Measurements from ENCODE around the gene PEAR1. TPM values are rescaled to one million over a fixed set of nuclear protein-coding genes. Genes with fewer than 3 reads are reported as not detected.
A peak's percentile ranks its signal among the peaks of the same experiment; 100 is the strongest.

The PEAR1 gene
- total and polyA plus RNA-seq, 9 donors: 4.3 to 21.2 (median 13.4) TPM

DNA sequence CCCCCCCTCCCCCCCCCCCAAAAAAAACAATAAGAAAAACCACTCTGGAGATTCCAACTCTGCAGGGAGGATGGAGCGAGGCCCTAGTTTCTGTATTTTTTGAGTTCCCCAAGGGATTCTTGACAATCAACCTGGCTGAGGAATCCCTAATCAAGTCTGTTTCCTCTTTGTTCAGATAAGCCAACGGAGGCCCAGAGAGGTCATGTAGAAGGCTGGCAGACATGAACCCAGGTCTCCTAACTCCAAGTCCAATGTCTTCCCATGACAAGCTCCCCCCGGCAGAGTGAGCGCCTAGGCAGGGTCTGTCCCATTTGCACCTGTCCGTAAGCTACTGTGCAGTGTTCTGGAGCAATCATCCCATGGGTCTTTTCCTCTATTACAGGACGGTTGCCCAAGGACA is 66.4 kb downstream of the PEAR1 start:
- Histone ChIP-seq H3K36me3 (no peaks in the 10 kb centered on the region), H3K27ac (no peak overlapping the region), H3K4me3 (no peak overlapping the region), H3K9me3 (no peaks in the 10 kb centered on the region), H3K4me1 (ENCODE audit: insufficient read depth) (no peaks in the 10 kb centered on the region), H3K27me3 (no peaks in the 10 kb centered on the region)
- DNase-seq: no peak
- TF ChIP-seq POLR2A (IDR thresholded peaks at IDR 0.05): no peak
- no peak for TF ChIP-seq EP300 (IDR thresholded peaks at IDR 0.05)
- TF ChIP-seq, protein P1, sequence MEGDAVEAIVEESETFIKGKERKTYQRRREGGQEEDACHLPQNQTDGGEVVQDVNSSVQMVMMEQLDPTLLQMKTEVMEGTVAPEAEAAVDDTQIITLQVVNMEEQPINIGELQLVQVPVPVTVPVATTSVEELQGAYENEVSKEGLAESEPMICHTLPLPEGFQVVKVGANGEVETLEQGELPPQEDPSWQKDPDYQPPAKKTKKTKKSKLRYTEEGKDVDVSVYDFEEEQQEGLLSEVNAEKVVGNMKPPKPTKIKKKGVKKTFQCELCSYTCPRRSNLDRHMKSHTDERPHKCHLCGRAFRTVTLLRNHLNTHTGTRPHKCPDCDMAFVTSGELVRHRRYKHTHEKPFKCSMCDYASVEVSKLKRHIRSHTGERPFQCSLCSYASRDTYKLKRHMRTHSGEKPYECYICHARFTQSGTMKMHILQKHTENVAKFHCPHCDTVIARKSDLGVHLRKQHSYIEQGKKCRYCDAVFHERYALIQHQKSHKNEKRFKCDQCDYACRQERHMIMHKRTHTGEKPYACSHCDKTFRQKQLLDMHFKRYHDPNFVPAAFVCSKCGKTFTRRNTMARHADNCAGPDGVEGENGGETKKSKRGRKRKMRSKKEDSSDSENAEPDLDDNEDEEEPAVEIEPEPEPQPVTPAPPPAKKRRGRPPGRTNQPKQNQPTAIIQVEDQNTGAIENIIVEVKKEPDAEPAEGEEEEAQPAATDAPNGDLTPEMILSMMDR (IDR thresholded peaks at IDR 0.05): no peak
- intact Hi-C loops (cut with DNase I): no loop called here
- 90 to 93% (median 93%) methylated on average over 6 of the region's 6 CpGs for WGBS, 3 donors

DNA sequence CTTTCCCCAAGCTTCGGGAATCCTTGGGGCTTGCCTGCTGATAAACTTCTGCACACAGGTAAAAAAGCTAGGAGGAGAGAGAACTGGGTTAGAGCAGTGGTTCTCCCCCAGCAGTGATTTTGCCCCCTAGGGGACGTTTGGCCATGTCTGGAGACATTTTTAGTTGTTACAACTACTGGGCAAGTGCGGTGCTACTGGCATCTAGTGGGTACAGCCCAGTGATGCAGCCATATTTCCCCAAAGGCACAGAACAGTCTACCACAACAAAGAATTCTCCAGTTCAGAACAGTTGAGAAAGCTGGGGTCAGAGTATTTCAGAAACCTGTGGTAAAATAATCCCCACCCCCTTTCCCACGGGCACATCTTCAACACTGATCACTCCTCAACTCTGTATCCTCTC is 68.2 kb downstream of the PEAR1 start:
- intact Hi-C loops (cut with DNase I): no loop called here
- Histone ChIP-seq H3K27ac (no peak overlapping the region), H3K9me3 (no peaks in the 10 kb centered on the region), H3K36me3 (no peaks in the 10 kb centered on the region), H3K4me3 (no peak overlapping the region), H3K4me1 (ENCODE audit: insufficient read depth) (no peaks in the 10 kb centered on the region), H3K27me3 (no peaks in the 10 kb centered on the region)
- TF ChIP-seq POLR2A (IDR thresholded peaks at IDR 0.05): no peak
- TF ChIP-seq, protein P1 (IDR thresholded peaks at IDR 0.05): no peak
- TF ChIP-seq EP300 (IDR thresholded peaks at IDR 0.05): no peak
- no peak for DNase-seq
- 72 to 74% (median 72%) methylated on average over 4 of the region's 4 CpGs for WGBS, 3 donors

GRCh38 chr1:156963621-156964020 is 70.1 kb downstream of the PEAR1 start:
- H3K4me1 ChIP-seq (ENCODE audit: insufficient read depth): no peaks in the 10 kb centered on the region
- 54 to 79% (median 61%) methylated on average over 3 of the region's 3 CpGs for WGBS, 3 donors
- H3K4me3 ChIP-seq: no peak overlapping the region
- no peak for DNase-seq
- TF ChIP-seq, protein P1 (IDR thresholded peaks at IDR 0.05): no peak
- no peak for TF ChIP-seq POLR2A (IDR thresholded peaks at IDR 0.05)
- no peak for TF ChIP-seq EP300 (IDR thresholded peaks at IDR 0.05)
- no peak overlapping the region for H3K27ac ChIP-seq
- no peaks in the 10 kb centered on the region for H3K9me3 ChIP-seq
- intact Hi-C loops (cut with DNase I): no loop called here
- no peaks in the 10 kb centered on the region for H3K27me3 ChIP-seq
- no peaks in the 10 kb centered on the region for H3K36me3 ChIP-seq

DNA sequence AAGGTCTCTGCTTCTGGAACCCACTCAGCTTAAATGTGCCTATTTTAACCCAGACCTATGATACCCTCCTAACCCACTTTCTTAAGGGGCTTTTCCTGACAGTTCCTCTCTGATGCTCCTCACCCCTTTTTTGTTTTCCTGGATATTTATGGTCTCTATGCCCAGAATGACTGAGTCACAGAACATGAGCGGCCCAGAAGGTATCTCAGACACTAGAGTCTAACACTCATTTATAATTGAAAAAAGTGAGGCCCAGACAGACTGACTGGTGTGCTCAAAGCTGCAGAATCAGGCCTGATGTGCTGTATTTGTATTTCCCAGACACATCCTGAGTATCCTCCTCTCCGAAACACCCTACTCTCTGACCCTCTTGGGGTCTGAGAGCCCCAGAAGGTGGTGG is 70.9 kb downstream of the PEAR1 start:
- Histone ChIP-seq H3K27ac (no peak overlapping the region), H3K27me3 (no peaks in the 10 kb centered on the region), H3K4me3 (no peak overlapping the region), H3K4me1 (ENCODE audit: insufficient read depth) (no peaks in the 10 kb centered on the region), H3K36me3 (no peaks in the 10 kb centered on the region), H3K9me3 (no peaks in the 10 kb centered on the region)
- intact Hi-C loops (cut with DNase I): no loop called here
- WGBS, 3 donors: 94 to 99% (median 98%) methylated on average over 2 of the region's 2 CpGs
- no peak for DNase-seq
- TF ChIP-seq, protein P1 (IDR thresholded peaks at IDR 0.05): no peak
- no peak for TF ChIP-seq EP300 (IDR thresholded peaks at IDR 0.05)
- TF ChIP-seq POLR2A (IDR thresholded peaks at IDR 0.05): no peak

MicroRNAs encoded within 50 kb of the gene (microRNA counts, 767-probe panel; counts per million panel counts)
- microRNA hsa-miR-765: 530 counts per million, percentile 78 among the panel's probes with 10 or more counts

Small RNA genes within 50 kb of the gene (microRNA-seq; reads per million reads assigned to microRNA genes)
- 0 to 0.38 (median 0.16) reads per million in 3 donors for gene MIR765

Small RNA genes within 50 kb of the gene (small RNA-seq; reads per million reads assigned to genes)
- gene MIR765: not detected

Other genes starting within 250 kb of the PEAR1 start
- 10 to 100 TPM in 3 of 7 donors, 1 to 10 TPM in 4; 3.5 to 32.9 (median 9.8) TPM for gene NES, start 216.3 kb upstream of the PEAR1 start, total RNA-seq
- gene NES, start 216.3 kb upstream of the PEAR1 start, polyA plus RNA-seq: 10 to 100 TPM; 13.5 to 31.7 TPM
- 10 to 100 TPM in 3 of 7 donors, 1 to 10 TPM in 4; 1.8 to 31.5 (median 5.5) TPM for gene CRABP2, start 188.1 kb upstream of the PEAR1 start, total RNA-seq
- gene CRABP2, start 188.1 kb upstream of the PEAR1 start, polyA plus RNA-seq: 10 to 100 TPM in 1 of 2 donors, 1 to 10 TPM in 1; 1.4 to 22.9 TPM
- 10 to 100 TPM; 22.4 to 39.6 (median 33.2) TPM for gene METTL25B, start 165.2 kb upstream of the PEAR1 start, total RNA-seq
- 10 to 100 TPM; 18.1 to 33.2 TPM for gene METTL25B, start 165.2 kb upstream of the PEAR1 start, polyA plus RNA-seq
- gene ISG20L2, start 165.0 kb upstream of the PEAR1 start, total RNA-seq: 10 to 100 TPM; 11.7 to 33.8 (median 26.1) TPM
- gene ISG20L2, start 165.0 kb upstream of the PEAR1 start, polyA plus RNA-seq: 10 to 100 TPM; 13.6 to 58.7 TPM
- gene MRPL24, start 152.6 kb upstream of the PEAR1 start, total RNA-seq: 10 to 100 TPM; 23.1 to 83.3 (median 61.8) TPM
- 100 to 1,000 TPM in 1 of 2 donors, 10 to 100 TPM in 1; 71.3 to 173 TPM for gene MRPL24, start 152.6 kb upstream of the PEAR1 start, polyA plus RNA-seq
- gene HDGF, start 142.0 kb upstream of the PEAR1 start, total RNA-seq: 100 to 1,000 TPM in 6 of 7 donors, 10 to 100 TPM in 1; 81.1 to 175 (median 146) TPM
- gene HDGF, start 142.0 kb upstream of the PEAR1 start, polyA plus RNA-seq: 100 to 1,000 TPM; 104 to 184 TPM
- 10 to 100 TPM; 24.7 to 65.2 (median 50.9) TPM for gene PRCC, start 126.2 kb upstream of the PEAR1 start, total RNA-seq
- gene PRCC, start 126.2 kb upstream of the PEAR1 start, polyA plus RNA-seq: 10 to 100 TPM; 38.6 to 72.5 TPM
- 1 to 10 TPM in 4 of 7 donors, under 1 TPM in 3; 0.40 to 2.8 (median 1.4) TPM for gene SH2D2A, start 76.9 kb upstream of the PEAR1 start, total RNA-seq
- under 1 TPM; 0.19 to 0.65 TPM for gene SH2D2A, start 76.9 kb upstream of the PEAR1 start, polyA plus RNA-seq
- under 1 TPM in 1 of 7 donors, not detected in 6; 0.15 TPM for gene INSRR, start 34.6 kb upstream of the PEAR1 start, total RNA-seq
- under 1 TPM in 1 of 2 donors, not detected in 1; 0.02 TPM for gene INSRR, start 34.6 kb upstream of the PEAR1 start, polyA plus RNA-seq
- gene NTRK1, start 32.9 kb upstream of the PEAR1 start, total RNA-seq: under 1 TPM in 4 of 7 donors, not detected in 3; 0.34 to 0.92 (median 0.41) TPM
- gene NTRK1, start 32.9 kb upstream of the PEAR1 start, polyA plus RNA-seq: under 1 TPM in 1 of 2 donors, not detected in 1; 0.11 TPM
- gene LRRC71, start 26.9 kb downstream of the PEAR1 start, total RNA-seq: 10 to 100 TPM in 1 of 7 donors, 1 to 10 TPM in 2, under 1 TPM in 2, not detected in 2; 0.36 to 11.1 (median 1.1) TPM
- under 1 TPM in 1 of 2 donors, not detected in 1; 0.07 TPM for gene LRRC71, start 26.9 kb downstream of the PEAR1 start, polyA plus RNA-seq
- gene ARHGEF11, start 152.0 kb downstream of the PEAR1 start, total RNA-seq: 10 to 100 TPM; 17.3 to 43.9 (median 29.7) TPM
- gene ARHGEF11, start 152.0 kb downstream of the PEAR1 start, polyA plus RNA-seq: 10 to 100 TPM; 14.3 to 19.0 TPM
- gene ETV3L, start 206.1 kb downstream of the PEAR1 start, total RNA-seq: not detected
- not detected for gene ETV3L, start 206.1 kb downstream of the PEAR1 start, polyA plus RNA-seq
- 10 to 100 TPM; 12.8 to 36.4 (median 23.8) TPM for gene ETV3, start 244.7 kb downstream of the PEAR1 start, total RNA-seq
- gene ETV3, start 244.7 kb downstream of the PEAR1 start, polyA plus RNA-seq: 10 to 100 TPM in 1 of 2 donors, 1 to 10 TPM in 1; 8.0 to 12.5 TPM

Data from ovary (tissue), 9 donors.